Thoracic aorta (tissue), 2 donors: ENCODE data around the gene LIF. TPM values are rescaled to one million over a fixed set of nuclear protein-coding genes. Genes with fewer than 3 reads are reported as not detected.

ENCODE experiments used
- ATAC-seq: fragments of 150-250 bp; one replicate; pipeline ENCODE4 v1.8.0; 2017; ENCODE audit warnings: low read depth; ENCODE audit not compliant: insufficient number of reproducible peaks, low FRiP score
- DNase-seq: peaks from one replicate; pipeline ENCODE4 v3.0.0-alpha.2; 2020; ENCODE audit warnings: low spot score
- H3K27ac ChIP-seq, 2 donors: fragments of 200-600 bp; sonication (generic); 1 replicate in 1 of 2; 2 replicates in 1 of 2; pipeline ENCODE4 v1.5.1; 2016; ENCODE audit warnings: mild to moderate bottlenecking in 2 of 2, moderate library complexity in 2 of 2
- H3K27me3 ChIP-seq: fragments of 200-600 bp; sonication (generic); replicated peaks from 2 replicates; pipeline ENCODE4 v1.6.0; 2016; ENCODE audit warnings: mild to moderate bottlenecking; ENCODE audit not compliant: insufficient read depth
- H3K36me3 ChIP-seq: fragments of 200-600 bp; sonication (generic); one replicate; pipeline ENCODE4 v1.5.1; 2016
- H3K4me1 ChIP-seq, 2 donors: fragments of 200-600 bp; sonication (generic); 1 replicate in 1 of 2; 2 replicates in 1 of 2; pipeline versions ENCODE4 v1.5.1 to v1.6.0; 2016; ENCODE audit warnings: low read depth in 2 of 2, mild to moderate bottlenecking in 1 of 2; ENCODE audit not compliant: control insufficient read depth in 1 of 2
- H3K4me3 ChIP-seq: fragments of 200-600 bp; sonication (generic); 2 replicates; pipeline ENCODE4 v1.5.1; 2016; ENCODE audit warnings: mild to moderate bottlenecking
- H3K9me3 ChIP-seq: fragments of 200-600 bp; sonication (generic); 2 replicates; pipeline ENCODE4 v1.5.1; 2016
- CTCF ChIP-seq: fragments of 200-600 bp; sonication (generic); IDR thresholded peaks from one replicate; pipeline ENCODE4 v1.5.1; 2019; ENCODE audit warnings: antibody characterized with exemption
- total RNA-seq, 2 donors: library from RNA; depleted of rRNA; stranded (reverse); fragments of >200 nt; gene quantifications; one replicate each; pipeline versions ENCODE4 v1.1.0 to v1.2.3, GENCODE V29; 2016

LIF gene
- total RNA-seq, 2 donors from 2014 or later = 1.4 to 11.3 TPM

GRCh38 chr22:30250661-30251267, 4.2 kb upstream of the LIF start:
- DNase-seq = no peak
- no peak overlapping the region for H3K4me3 ChIP-seq
- no peak for TF ChIP-seq CTCF
- no peak overlapping the region for H3K27ac ChIP-seq
- H3K36me3 ChIP-seq = no peaks in the 10 kb centered on the region
- H3K9me3 ChIP-seq = no peaks in the 10 kb centered on the region
- ATAC-seq = no peak
- H3K4me1 ChIP-seq = peaks cover 7 to 28% of the 10 kb centered on the region in 2 donors
- H3K27me3 ChIP-seq = peaks cover 4% of the 10 kb centered on the region

GRCh38 chr22:30250039-30250565, 3.5 kb upstream of the LIF start:
- Histone ChIP-seq H3K27me3 (peaks cover 8% of the 10 kb centered on the region), H3K27ac (no peak overlapping the region), H3K4me1 (peaks cover 6 to 31% of the 10 kb centered on the region in 2 donors), H3K36me3 (no peaks in the 10 kb centered on the region), H3K4me3 (no peak overlapping the region), H3K9me3 (no peaks in the 10 kb centered on the region)
- no peak for DNase-seq
- no peak for TF ChIP-seq CTCF
- no peak for ATAC-seq

GRCh38 chr22:30249049-30250038, 2.8 kb upstream of the LIF start:
- Histone ChIP-seq H3K4me3 (no peak overlapping the region), H3K27me3 (peaks cover 8% of the 10 kb centered on the region), H3K4me1 (peaks cover 6 to 31% of the 10 kb centered on the region in 2 donors), H3K27ac (no peak overlapping the region), H3K36me3 (no peaks in the 10 kb centered on the region), H3K9me3 (no peaks in the 10 kb centered on the region)
- ATAC-seq (no peak), DNase-seq (no peak)
- no peak for TF ChIP-seq CTCF

- H3K36me3 ChIP-seq = no peaks in the 10 kb centered on the region
- peaks cover 6 to 27% of the 10 kb centered on the region in 2 donors for H3K4me1 ChIP-seq
- no peaks in the 10 kb centered on the region for H3K9me3 ChIP-seq
- DNase-seq (no peak), ATAC-seq (no peak)
- no peak overlapping the region for H3K4me3 ChIP-seq
- no peak overlapping the region for H3K27ac ChIP-seq
- H3K27me3 ChIP-seq = peaks cover 8% of the 10 kb centered on the region
- TF ChIP-seq CTCF = no peak
Observed at GRCh38 chr22:30248484-30248883, 1.9 kb upstream of the LIF start.

GRCh38 chr22:30247974-30248373, 1.4 kb upstream of the LIF start:
- no peak for TF ChIP-seq CTCF
- Histone ChIP-seq H3K27ac (no peak overlapping the region), H3K4me3 (no peak overlapping the region), H3K4me1 (peaks cover 6 to 22% of the 10 kb centered on the region in 2 donors), H3K27me3 (peaks cover 8% of the 10 kb centered on the region), H3K36me3 (no peaks in the 10 kb centered on the region), H3K9me3 (no peaks in the 10 kb centered on the region)
- DNase-seq (no peak), ATAC-seq (no peak)
